HG03159 (cell line): ENCODE measurements around the gene TSSK3.

Experiments used
- ATAC-seq: cut with Tn5 transposase; IDR thresholded peaks from one replicate; pipeline ENCODE4 v1.9.1; 2021; ENCODE audit warnings: mild to moderate bottlenecking, moderate library complexity; ENCODE audit not compliant: unreplicated experiment

Gene TSSK3

DNA sequence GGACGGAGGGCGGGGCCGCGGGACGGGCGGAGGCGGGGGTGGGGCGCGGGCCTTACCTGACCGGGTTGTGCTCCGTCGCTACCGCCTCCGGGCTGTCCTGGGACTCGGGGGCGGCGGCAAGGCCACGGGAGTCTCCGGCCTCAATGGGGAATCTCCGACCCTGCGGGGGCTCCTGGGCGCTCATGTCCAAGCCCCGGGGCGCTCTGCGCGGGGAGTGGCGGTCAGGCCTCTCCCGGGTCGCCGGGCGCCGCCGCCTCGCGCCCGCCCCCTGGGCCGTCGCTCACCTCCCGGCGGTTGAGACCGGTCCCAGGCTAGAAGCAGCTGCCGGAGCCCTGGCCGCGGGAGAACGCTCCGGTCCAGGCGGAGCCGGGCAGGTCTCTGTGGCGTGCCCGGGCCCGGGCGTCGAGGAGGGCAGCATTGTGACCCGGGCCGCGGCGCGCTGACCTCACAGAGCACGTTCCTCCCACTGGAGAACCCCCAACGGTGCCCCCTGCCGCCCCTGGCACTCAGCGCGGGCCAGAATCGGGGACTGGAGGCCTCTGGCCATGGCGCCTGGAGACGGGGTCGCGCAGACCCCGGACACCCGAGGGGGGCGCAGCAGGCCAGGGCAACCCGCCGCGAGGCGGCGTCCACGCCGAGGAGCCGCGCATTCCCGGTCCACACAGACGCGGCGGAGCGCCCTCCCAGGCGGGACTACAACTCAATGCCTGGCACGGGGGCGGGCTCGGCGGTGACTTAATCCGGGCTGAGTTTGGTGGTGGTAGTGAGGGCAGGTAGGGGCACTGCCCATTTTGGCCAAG is 465 bp upstream of the TSSK3 start:
- no peak for ATAC-seq

DNA sequence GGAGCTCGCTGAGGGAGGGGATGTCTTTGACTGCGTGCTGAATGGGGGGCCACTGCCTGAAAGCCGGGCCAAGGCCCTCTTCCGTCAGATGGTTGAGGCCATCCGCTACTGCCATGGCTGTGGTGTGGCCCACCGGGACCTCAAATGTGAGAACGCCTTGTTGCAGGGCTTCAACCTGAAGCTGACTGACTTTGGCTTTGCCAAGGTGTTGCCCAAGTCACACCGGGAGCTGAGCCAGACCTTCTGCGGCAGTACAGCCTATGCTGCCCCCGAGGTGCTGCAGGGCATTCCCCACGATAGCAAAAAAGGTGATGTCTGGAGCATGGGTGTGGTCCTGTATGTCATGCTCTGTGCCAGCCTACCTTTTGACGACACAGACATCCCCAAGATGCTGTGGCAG is 1.4 kb downstream of the TSSK3 start:
- no peak for ATAC-seq

DNA sequence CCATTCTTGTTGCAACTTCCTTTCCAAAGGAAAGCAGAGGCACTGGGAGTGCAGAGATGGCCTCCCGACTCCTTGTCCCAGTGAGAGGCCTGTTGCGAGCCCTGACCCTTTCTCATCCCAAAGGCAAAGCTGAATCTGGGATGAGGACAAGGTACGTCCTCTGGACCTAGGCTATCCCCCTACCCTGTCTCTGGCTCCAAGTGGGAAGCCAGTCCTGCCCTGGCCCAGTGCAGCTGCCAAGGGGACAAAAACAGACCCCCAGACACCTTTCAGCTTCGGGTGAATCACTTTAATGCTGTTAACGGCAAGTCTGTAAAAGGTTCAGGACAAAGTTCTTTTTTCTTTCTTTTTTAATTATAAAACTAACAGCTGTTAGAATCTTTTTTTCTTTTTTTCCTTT is 2.5 kb downstream of the TSSK3 start:
- no peak for ATAC-seq

DNA sequence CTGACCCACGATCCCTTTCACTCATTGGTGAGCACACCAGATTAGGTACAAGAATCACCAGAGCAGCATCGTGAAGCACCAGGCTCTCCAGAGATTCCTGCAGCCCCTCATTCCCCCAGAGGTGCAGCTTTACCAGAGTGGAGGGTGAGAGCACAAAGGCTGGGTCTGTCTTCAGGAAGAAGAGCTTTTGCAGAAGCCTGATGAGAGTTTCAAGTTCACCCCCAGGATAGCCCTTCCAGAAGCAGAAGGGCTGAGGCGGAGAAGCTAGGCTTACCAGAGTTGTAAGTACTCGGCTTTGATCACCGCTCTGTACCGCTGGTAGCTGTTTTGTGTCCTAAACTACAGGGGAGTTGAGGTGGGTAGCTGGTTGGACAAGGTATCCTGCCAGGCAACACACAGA is 3.1 kb downstream of the TSSK3 start:
- ATAC-seq = no peak

DNA sequence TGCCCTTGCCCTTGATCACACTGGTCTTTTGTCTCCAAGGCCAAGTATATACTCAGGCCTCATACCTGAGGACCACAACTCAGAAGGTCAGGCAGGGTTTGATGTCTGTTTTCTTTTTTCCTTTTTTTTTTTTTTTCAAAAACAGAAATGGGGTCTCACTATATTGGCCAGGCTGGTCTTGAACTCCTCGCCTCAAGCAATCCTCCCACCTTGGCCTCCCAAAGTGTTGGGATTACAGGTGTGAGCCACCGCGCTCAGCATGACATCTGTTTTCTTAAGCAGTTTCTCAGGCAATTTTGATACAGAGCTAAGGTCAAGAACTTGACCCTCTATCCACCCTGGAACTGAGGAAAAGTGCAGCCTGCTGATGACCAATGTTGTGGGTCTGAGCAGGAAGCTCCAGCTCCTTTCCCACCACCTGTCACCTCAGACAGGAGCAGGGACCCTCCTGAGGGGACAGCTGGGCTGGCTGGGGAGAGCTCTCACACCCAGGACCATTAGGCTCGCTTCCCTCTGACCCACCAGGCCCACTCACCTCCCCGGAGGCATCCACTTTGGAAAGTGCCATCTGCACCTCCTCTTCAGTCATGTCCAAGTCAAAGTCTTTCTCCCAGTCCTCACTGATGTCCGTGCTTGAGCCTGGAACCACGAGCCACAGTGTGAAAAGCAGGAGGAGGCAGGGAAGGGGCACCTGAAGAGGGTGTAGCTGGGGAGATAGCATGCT is 5.7 kb downstream of the TSSK3 start:
- no peak for ATAC-seq

DNA sequence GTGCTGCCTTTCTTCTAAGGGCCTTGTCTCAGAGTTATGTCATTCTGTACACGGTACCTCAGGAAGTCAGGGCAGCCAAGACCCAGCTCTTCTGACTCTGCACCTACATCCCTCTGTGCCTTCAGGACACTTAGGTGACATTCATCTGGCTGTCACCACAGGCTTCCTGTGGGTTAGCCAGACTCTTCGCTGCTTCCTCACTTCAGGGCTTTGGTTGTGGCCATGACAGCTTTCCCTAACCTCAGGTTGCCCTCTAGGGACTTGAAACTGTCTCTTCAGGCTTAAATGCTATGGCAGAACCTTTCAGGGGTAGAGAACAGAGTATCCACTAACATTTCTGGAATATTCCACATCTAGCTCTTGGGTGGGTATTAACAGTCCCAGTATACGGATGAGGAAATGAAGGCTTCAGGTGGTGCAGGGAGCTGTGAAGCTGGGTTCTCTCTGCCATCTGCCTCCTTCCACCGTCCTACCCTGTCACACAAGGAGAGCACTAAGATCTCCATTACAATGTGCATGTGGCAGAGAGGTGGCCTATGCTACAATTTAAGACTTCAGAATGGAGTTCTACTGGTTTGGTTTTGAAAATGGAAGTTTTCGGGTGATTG is 9.9 kb downstream of the TSSK3 start:
- ATAC-seq = no peak

DNA sequence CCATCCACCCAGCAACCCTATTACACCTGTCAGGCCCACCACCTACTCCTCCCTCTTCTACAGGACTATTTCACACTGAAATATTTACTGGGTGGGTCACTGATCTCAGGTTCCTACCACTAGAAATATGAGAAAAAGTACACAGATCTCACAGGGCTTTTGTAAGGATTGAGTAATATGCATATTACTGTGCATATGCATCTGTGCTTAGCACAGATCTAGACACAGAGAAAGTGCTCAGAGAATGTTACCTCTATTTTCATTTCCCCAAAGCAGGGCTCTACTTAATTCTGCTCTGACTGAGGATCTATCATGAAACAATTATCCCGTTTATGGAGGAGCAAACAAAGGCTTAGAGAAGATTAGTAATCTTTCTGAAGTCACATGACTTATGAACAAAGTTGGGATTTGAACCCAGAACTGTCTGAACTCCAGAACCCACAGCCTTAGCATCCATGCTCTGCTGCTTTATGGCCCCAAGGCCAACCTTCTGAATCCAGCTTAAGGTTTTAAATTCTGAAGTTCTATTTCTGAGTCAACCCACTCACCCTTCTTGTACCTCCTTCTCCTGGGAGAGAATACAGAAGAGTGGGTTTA is 11.8 kb downstream of the TSSK3 start:
- ATAC-seq = no peak

DNA sequence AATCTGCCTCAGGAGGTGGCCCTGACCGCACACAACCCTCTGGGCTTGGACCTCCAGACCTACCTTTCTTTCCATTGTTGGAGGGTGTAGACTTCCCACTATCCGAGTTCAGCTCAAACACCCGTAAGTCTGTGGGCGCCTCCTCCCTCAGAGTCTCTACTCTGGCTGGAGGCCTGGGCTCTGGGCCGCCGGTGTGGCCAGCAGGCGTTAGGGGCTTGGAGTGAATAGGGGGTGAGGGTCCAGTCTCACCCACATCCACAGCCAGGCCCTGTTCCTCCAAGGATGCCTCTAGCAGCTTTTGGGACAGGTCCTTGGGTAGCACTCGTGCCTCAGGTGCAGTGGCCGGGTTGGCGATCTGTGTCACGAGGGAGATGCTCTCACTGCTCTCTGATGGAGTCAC is 13.9 kb downstream of the TSSK3 start:
- ATAC-seq = no peak

DNA sequence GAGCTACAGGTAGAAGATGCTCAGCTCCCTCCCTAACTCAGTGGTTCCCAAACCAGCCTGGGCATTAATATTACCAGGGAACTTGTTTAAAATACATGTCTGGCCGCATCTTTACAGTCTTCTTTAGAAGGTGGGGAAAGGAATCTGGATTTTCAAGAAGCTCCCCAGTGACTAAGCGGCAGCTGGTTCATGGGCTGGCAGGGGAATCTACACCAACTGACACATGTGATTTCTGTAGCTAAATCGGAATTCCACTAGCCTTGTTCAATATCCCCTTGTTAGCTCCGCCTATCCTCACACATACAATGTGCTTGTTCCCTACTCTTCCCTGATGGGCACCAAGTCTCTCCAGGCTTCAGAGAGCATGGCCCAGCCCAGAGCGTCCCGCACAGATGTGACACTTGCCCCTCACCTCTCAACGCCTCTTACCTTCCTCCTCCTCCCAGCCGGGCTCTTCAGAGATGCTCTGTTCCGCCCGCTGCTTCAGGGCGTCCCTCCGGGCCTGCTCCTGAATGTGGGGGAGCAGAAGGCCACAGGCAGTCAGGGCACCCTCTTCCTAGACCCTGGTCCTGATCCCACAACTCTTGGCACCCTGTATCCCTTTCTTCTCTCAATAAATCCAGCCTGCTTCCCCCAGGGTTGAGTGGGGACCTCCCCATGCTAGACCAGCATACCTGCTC is 15.3 kb downstream of the TSSK3 start:
- no peak for ATAC-seq

DNA sequence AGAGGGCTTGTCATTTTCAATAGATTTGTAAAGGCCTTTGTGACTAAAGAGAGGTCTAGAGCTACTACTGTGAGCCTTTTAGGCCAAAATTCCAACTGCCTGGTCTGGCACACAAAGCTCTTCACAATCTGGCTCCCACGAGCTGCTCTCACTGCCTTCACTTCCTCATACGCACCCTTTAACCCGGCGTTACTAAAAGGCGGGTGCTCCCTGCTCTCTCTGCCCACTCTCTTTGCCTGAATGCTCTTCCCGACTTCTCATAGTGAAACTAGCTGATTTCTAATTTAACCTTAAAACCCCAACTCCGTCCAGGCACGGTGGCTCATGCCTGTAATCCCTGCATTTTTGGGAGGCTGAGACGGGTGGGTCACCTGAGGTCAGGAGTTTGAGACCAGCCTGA is 17.7 kb downstream of the TSSK3 start:
- ATAC-seq = no peak

DNA sequence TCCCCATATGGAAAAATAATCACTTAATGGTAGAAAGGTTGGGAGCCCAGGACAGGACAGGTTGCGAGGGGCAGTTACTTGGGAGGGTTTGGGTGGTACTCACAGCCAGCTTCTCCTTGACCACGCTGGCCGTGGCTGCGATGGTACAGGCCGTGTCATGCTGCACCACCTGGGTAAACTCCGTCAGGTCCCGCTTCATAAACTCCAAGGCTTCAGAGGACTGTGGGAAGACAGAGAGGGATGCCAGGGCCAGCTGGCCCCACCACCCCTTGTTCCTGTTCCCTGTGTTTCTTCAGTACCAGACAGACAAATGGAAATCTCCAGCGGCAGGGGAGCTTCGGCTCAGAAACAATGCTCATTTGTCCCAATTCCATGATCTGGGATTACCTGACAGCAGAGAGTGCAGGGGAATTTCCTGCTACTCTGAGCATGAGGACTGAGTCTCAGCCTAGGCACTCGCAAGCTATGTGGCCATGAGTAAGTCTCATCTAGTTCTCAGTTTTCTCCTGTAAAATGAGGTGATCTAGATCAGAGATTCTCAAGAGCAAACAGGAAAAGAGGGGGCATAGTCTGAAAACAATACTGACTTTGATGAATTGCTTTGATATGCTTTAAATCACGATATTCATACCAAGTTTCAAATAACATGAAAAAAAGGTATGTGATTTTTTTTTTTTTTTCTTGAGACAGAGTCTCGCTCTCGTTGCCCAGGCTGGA is 24.5 kb downstream of the TSSK3 start:
- no peak for ATAC-seq

DNA sequence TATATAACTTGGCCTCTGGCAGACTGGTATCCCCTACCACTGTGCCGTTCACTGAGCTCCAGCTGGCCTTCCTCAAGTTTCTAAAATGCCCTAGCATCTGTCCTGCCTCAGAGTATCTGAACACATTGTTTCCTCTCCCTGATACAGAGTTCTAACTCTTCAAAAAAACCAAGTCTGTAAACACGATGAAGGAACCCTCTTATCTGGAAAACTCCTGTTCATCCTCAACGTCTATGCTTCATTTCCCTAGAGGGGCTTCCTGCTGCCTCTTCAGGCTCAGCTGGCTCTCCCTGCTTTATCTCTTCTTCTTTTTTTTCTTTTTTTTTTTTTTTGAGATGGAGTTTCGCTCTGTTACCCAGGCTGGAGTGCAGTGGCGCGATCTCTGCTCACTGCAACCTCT is 26.3 kb downstream of the TSSK3 start:
- ATAC-seq = no peak

DNA sequence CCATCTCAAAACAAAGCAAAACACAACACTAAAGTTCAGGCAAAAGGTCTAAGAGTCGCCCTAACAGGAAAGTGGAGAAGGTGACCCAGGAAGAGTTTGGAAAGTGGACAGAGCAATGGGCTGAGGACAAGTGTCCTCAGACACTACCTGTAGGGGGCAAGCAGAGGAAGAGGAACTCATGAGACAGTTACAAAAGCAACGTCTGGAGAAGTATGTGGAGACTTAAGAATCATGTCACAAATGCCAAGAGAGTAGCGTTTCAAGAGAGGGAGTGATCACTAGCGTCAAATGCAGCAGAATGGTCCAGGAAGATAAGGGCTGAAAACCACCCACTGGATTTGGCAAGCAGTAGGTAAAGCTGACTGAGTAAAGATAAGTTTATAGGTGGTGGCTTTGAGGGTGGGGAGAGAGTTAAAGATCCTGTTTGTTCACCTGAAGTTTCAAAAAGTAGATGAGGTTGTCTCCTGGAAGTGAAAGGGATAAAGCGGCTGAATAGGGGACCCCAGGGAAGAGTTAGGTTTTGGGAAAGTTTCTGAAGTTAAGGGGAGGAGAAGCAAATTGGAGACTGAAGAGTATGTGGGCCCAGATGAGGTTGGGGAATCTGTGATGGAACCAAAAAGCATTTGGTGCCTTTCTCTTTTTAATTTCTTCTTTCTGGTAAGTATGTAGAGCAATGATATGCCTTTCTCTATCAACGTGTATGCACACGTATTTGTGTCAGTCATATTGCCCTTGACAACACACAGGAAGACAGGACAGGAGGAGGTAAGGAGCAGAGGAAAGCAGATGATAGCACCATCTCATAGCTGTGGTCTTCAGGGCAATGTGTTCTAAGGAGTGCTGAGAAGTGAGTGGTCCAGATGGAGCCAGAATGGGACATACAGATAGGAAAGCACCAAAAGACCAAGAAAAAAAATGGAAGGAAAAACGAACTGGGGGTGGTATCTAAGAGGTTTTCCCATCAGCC is 28.8 kb downstream of the TSSK3 start:
- no peak for ATAC-seq

DNA sequence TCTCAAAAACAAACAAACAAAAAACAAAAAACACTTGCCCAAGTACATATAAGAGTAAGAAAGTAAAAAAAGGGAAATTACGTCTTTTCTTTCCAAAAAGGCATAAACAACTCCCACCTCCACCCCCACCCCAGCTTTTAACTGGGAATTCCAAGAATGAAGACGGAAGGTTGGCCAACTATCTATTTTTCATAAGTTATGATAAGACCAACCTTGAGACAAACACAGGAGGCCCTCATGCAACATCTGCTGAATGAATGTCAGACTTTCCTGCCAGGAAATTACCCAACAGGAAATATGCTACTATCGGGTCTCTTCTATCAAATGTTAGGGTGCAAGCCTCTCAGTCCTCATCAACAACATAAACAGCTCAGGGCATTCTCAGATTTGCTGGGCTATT is 30.0 kb downstream of the TSSK3 start:
- no peak for ATAC-seq

DNA sequence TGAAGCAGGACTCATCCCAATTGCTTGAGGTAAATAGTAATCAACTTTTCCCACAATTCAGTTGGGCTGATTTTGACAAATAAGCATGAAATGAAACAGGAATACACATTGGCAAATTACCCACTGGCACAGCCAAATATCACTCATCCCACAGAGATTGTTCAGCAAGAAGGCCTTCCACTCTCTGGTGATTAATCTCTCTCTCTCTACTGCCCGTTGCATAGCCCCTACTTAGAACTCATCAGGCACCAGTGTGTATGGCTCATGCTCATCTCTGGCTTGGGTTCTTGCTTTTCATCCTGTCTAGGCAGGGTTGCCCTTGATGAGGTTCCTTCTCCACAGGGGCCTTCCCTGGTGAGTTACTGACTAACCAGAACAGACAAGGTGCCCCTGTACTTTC is 30.8 kb downstream of the TSSK3 start:
- ATAC-seq = no peak

DNA sequence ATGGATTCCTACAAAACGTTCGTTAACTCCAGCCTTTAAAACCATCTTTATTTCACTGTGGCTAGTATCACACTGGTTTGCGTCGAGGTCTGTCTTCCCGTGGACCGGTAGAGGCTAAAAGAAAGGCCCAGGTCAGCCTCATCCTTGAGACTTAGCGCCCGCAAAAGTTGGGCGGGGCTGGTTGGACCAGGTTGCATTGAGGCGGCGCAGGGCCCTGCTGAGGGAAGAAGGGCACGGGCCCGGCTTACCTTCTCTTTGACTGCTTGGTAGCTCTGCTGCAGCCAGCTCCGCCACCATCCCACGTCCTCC is 31.4 kb downstream of the TSSK3 start:
- ATAC-seq = peak; percentile 11

DNA sequence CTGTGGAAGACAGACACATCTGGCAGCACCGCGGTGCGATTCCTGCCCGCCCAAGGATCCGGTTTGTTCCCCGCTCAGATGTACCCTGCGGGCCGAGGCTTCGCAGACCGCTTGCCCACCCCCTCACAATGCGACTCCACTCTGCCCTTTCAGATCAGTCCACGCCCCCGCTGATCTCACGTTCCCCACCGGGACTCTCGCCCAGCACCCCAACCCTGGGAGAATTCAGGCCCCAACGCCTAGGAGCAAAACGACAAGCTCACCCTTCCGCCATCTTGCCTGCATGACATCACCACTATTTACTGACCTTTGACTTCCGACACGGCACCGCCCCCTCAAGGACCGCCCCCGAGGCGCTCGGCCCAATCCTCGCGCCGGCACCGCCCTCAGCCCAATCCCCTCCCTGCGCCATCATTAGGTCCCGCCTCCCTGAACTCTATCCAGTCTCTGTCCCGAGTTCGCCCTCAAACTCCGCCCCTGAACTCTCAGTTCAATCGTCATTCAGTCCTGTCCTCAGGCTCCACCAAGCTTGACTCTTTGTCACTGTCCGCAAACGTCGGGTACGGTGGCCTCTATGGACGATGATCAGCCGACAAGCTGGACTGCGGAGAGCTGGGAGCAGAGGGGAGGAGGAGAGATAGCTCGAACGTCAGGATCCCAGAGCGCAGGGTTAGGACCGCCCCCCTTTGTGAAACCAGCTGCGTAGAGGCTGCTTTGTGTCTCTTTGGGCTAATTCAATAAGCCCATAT is 32.0 kb downstream of the TSSK3 start, which contains the start of gene BSDC1:
BSDC1 (minus strand) TSS at position 301 of the 749 bp plus-strand sequence; CDS start at position 274, 27 bp downstream.
- ATAC-seq = peak; percentile 94

DNA sequence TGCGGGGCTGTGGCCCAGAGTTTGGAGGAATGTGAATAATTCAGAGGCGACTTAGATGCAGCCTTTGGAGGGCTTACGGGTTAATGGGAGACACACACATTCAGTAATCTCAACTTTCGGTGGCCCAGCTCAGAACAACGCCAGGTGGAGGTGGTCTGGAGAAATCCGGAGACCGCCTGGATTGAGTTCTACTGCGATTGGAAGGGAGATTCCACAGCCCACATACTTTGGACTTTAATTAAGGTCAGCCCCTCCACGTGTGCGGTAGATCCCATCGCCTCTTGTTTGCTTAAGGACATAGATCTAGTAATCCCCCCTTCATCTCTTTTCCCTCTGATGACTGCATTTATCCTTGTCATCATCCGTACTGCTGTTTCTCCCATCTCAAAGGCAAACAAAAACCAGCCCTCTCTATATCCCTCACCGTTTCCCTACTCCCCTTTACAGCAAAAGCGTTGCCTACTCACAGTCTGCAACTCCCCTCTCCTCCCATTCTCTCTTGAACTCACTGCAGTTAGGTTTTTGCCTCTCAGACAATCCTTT is 32.6 kb downstream of the TSSK3 start:
- no peak for ATAC-seq
